Gastroesophageal sphincter (tissue), 3 donors: ENCODE results near the gene FXYD7.

Experiments used
- CTCF ChIP-seq, 4 experiments: fragments of 200-600 bp in 2 of 4; fragments of 450-650 bp in 2 of 4; sonication (generic) in 1 of 4; IDR thresholded peaks; one replicate each; pipeline ENCODE4 v1.5.1; 2017 to 2019; ENCODE audit warnings: antibody characterized with exemption in 4 of 4, mild to moderate bottlenecking in 2 of 4, moderate library complexity in 2 of 4
- EP300 ChIP-seq: sonication (generic); formaldehyde crosslinking; IDR thresholded peaks from one replicate; pipeline ENCODE4 v1.6.1; 2017; ENCODE audit warnings: antibody characterized with exemption, mild to moderate bottlenecking

- TF ChIP-seq CTCF (IDR thresholded peaks at IDR 0.05) (no peak), EP300 (no peak)
Measured at GRCh38 chr19:35184884-35185283, 41.8 kb downstream of the FXYD7 start.
